Smooth muscle cell (in vitro differentiated cells): Measurements from ENCODE around the gene NFATC2. TPM values are rescaled to one million over a fixed set of nuclear protein-coding genes. Genes with fewer than 3 reads are reported as not detected.

Experiments used
- DNase-seq: peaks from one replicate; lab custom pipeline; 2025; ENCODE audit not compliant: unreplicated experiment; lab: John Stamatoyannopoulos, UW
- H2AFZ ChIP-seq: fragments of 200-600 bp; sonication (generic); 2 replicates; pipeline ENCODE4 v1.6.0; 2016; ENCODE audit warnings: antibody characterized with exemption, low read depth, mild to moderate bottlenecking
- H3F3A ChIP-seq: fragments of 200-600 bp; sonication (generic); 2 replicates; pipeline ENCODE4 v1.6.0; 2017; ENCODE audit warnings: antibody characterized with exemption, low read depth
- H3K27ac ChIP-seq: fragments of 200-600 bp; sonication (generic); 2 replicates; pipeline ENCODE4 v1.5.1; 2016; ENCODE audit warnings: low read depth, mild to moderate bottlenecking
- H3K27me3 ChIP-seq: fragments of 200-600 bp; sonication (generic); 2 replicates; pipeline ENCODE4 v1.6.1; 2016; ENCODE audit warnings: low read depth, mild to moderate bottlenecking
- H3K36me3 ChIP-seq: fragments of 200-600 bp; sonication (generic); 2 replicates; pipeline ENCODE4 v1.5.1; 2016; ENCODE audit warnings: low read depth
- H3K4me1 ChIP-seq: fragments of 200-600 bp; sonication (generic); 2 replicates; pipeline ENCODE4 v1.5.1; 2016; ENCODE audit warnings: low read depth
- H3K4me2 ChIP-seq: fragments of 200-600 bp; sonication (generic); 2 replicates; pipeline ENCODE4 v1.6.0; 2016; ENCODE audit warnings: mild to moderate bottlenecking
- H3K4me3 ChIP-seq: fragments of 200-600 bp; sonication (generic); 2 replicates; pipeline ENCODE4 v1.5.1; 2016; ENCODE audit warnings: mild to moderate bottlenecking
- H3K79me2 ChIP-seq: fragments of 200-600 bp; sonication (generic); 2 replicates; pipeline ENCODE4 v1.6.0; 2016; ENCODE audit warnings: low read depth, mild to moderate bottlenecking
- H3K9ac ChIP-seq: fragments of 200-600 bp; sonication (generic); 2 replicates; pipeline ENCODE4 v1.6.0; 2016; ENCODE audit warnings: low read depth
- H3K9me3 ChIP-seq: fragments of 200-600 bp; sonication (generic); replicated peaks from 2 replicates; pipeline ENCODE4 v1.5.1; 2016; ENCODE audit warnings: low read depth
- H4K20me1 ChIP-seq: fragments of 200-600 bp; sonication (generic); 2 replicates; pipeline ENCODE4 v1.6.0; 2016; ENCODE audit warnings: low read depth
- WGBS: methylation state at CpG from one replicate; pipeline ENCODE4 v1.1.7; 2016; ENCODE audit warnings: low lambda C conversion rate; 5-methylcytosine and 5-hydroxymethylcytosine counted together
- polyA plus RNA-seq: library from polyadenylated mRNA; unstranded; fragments of >200 nt; fragmentation: Nextera tagmentation; extraction: Ambion mirVana; gene quantifications from 2 replicates; pipeline ENCODE4 v1.2.1, GENCODE V29; 2016
- total RNA-seq: library from RNA; depleted of rRNA; stranded (reverse); fragments of >200 nt; gene quantifications from 2 replicates; pipeline ENCODE4 v1.2.3, GENCODE V29; 2014
- TF ChIP-seq, protein P1 (sequence below): fragments of 200-600 bp; sonication (generic); IDR thresholded peaks from 2 replicates; pipeline ENCODE4 v1.5.1; 2017; ENCODE audit warnings: borderline replicate concordance, mild to moderate bottlenecking, antibody characterized with exemption; ENCODE audit not compliant: insufficient read depth, poor library complexity, severe bottlenecking

Gene NFATC2
- total and polyA plus RNA-seq, 2 experiments from 2014 or later = 5.8 to 8.4 TPM

DNA sequence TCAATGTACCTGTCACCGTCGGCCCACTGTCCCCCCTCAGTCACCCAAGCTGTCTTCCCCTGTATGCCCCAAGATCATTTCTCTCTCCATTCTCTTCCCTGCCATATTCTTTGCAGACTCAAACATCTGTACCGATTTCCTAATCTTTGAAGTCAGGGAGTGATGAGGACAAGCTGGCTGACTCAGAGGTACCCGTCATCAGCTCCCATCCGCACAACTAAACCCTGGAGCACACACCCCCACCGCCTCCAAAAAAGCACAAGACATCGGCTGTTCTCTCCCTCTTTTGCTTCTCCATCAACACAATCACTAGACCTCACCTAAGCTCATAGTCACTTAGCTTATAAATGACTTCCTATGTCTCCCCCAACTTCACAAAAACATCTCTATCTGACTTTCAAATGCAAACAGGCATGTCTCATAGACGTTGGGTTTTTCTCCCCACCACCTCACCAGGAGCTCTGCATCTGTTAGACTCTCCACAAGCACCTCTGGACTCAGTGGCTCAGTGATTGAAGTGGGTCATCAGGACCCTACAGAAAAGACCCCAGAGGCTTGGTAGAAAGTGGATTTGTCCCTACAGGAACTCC is 11.5 kb upstream of the NFATC2 start:
- 57% methylated on average over 8 of the region's 8 CpGs for WGBS
- H3K36me3 ChIP-seq = no peaks in the 10 kb centered on the region
- no peak overlapping the region for H3K4me3 ChIP-seq
- peak overlapping the region; percentile 31 for H3K27ac ChIP-seq
- no peak overlapping the region for H3K9ac ChIP-seq
- no peaks in the 10 kb centered on the region for H3F3A ChIP-seq
- H4K20me1 ChIP-seq = peaks cover 10% of the 10 kb centered on the region
- no peak overlapping the region for H2AFZ ChIP-seq
- H3K4me2 ChIP-seq = no peak overlapping the region
- TF ChIP-seq, protein P1, sequence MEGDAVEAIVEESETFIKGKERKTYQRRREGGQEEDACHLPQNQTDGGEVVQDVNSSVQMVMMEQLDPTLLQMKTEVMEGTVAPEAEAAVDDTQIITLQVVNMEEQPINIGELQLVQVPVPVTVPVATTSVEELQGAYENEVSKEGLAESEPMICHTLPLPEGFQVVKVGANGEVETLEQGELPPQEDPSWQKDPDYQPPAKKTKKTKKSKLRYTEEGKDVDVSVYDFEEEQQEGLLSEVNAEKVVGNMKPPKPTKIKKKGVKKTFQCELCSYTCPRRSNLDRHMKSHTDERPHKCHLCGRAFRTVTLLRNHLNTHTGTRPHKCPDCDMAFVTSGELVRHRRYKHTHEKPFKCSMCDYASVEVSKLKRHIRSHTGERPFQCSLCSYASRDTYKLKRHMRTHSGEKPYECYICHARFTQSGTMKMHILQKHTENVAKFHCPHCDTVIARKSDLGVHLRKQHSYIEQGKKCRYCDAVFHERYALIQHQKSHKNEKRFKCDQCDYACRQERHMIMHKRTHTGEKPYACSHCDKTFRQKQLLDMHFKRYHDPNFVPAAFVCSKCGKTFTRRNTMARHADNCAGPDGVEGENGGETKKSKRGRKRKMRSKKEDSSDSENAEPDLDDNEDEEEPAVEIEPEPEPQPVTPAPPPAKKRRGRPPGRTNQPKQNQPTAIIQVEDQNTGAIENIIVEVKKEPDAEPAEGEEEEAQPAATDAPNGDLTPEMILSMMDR = no peak
- H3K27me3 ChIP-seq = no peaks in the 10 kb centered on the region
- peaks cover 52% of the 10 kb centered on the region for H3K79me2 ChIP-seq
- H3K9me3 ChIP-seq = no peaks in the 10 kb centered on the region
- no peaks in the 10 kb centered on the region for H3K4me1 ChIP-seq
- no peak for DNase-seq

DNA sequence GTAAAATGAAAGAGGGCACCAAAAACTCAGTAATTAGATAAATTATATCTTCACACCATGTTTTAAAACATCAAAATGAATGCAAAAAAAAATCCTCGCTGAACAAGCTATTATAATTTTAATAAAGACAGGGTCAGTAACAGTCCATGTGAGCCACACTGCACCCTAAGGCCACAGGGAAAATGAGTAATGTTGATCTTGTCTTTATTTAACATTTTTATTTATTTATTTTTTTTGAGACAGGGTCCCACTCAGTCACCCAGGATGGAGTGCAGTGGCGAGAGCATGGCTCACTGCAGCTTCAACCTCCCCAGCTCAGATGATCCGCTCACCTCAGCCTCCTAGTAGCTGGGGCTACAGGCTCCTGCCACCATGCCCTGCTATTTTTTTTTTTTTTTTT is 8.7 kb upstream of the NFATC2 start:
- H2AFZ ChIP-seq = no peak overlapping the region
- no peaks in the 10 kb centered on the region for H3F3A ChIP-seq
- no peak overlapping the region for H3K27ac ChIP-seq
- H3K9ac ChIP-seq = no peak overlapping the region
- no peak for DNase-seq
- TF ChIP-seq, protein P1 = no peak
- 95% methylated on average over 3 of the region's 3 CpGs for WGBS
- no peaks in the 10 kb centered on the region for H3K9me3 ChIP-seq
- H4K20me1 ChIP-seq = peaks cover 6% of the 10 kb centered on the region
- H3K4me2 ChIP-seq = no peak overlapping the region
- H3K4me1 ChIP-seq = no peaks in the 10 kb centered on the region
- no peak overlapping the region for H3K4me3 ChIP-seq
- H3K27me3 ChIP-seq = no peaks in the 10 kb centered on the region
- H3K36me3 ChIP-seq = no peaks in the 10 kb centered on the region
- peaks cover 31% of the 10 kb centered on the region for H3K79me2 ChIP-seq

DNA sequence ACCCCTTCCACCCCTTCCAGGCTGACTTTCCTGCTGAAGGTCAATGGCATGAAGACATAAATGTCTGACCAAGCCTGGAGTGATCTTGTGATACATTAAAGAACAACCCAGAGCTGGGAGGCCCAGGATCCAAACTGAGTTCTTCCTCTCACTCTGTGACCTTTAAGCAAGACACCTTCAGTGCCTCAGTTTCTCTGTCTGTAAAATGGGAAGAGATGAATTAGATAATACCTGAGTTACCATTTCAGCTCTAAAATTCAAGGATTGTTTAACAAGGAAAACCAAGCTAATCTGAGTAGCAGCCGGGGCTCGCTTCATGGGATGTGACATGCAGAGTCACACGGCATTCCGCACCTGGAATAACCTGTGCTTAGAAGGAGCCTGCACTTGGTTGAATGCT is 7.0 kb upstream of the NFATC2 start:
- TF ChIP-seq, protein P1 = no peak
- Histone ChIP-seq H3K4me3 (no peak overlapping the region), H3F3A (no peaks in the 10 kb centered on the region), H2AFZ (no peak overlapping the region), H4K20me1 (peaks cover 6% of the 10 kb centered on the region), H3K27me3 (no peaks in the 10 kb centered on the region), H3K79me2 (peaks cover 23% of the 10 kb centered on the region), H3K36me3 (no peaks in the 10 kb centered on the region), H3K9ac (no peak overlapping the region), H3K9me3 (no peaks in the 10 kb centered on the region), H3K4me1 (no peaks in the 10 kb centered on the region), H3K4me2 (no peak overlapping the region), H3K27ac (no peak overlapping the region)
- no peak for DNase-seq
- WGBS = 98% methylated on average over 4 of the region's 4 CpGs

DNA sequence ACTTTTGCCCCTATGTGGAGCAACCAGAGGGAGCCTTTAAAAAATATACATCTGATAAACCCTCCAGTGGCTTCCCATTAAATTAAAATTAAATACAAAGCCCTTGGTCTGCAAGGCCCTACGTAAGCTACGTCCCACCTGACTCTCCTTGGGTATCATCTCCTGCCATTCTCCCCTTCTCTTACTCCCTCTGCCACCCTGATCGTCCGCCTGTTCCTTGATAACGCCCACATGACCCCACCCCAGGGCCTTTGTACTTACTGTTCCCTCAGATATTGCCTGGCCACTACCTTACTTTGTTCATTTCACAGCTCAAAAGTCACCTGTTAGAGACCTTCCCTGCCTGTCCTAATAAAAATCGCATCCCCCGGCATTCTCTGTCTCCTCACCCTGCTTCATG is 5.4 kb upstream of the NFATC2 start:
- Histone ChIP-seq H3K4me1 (peaks cover 2% of the 10 kb centered on the region), H2AFZ (no peak overlapping the region), H3K79me2 (peaks cover 23% of the 10 kb centered on the region), H3K9me3 (no peaks in the 10 kb centered on the region), H3K4me2 (no peak overlapping the region), H3K27ac (no peak overlapping the region), H3K9ac (no peak overlapping the region), H3K4me3 (no peak overlapping the region), H3K27me3 (no peaks in the 10 kb centered on the region), H4K20me1 (peaks cover 10% of the 10 kb centered on the region), H3F3A (peaks cover 2% of the 10 kb centered on the region), H3K36me3 (no peaks in the 10 kb centered on the region)
- DNase-seq = no peak
- WGBS = 90% methylated on average over 7 of the region's 7 CpGs
- TF ChIP-seq, protein P1 = no peak
